ENCODE data around the gene SV2B.
"Not testable (repeated sequence)": the region's sequence is repeated elsewhere in the genome, so short reads cannot be mapped to it uniquely, and the experiment has no call there.

The SV2B gene

DNA sequence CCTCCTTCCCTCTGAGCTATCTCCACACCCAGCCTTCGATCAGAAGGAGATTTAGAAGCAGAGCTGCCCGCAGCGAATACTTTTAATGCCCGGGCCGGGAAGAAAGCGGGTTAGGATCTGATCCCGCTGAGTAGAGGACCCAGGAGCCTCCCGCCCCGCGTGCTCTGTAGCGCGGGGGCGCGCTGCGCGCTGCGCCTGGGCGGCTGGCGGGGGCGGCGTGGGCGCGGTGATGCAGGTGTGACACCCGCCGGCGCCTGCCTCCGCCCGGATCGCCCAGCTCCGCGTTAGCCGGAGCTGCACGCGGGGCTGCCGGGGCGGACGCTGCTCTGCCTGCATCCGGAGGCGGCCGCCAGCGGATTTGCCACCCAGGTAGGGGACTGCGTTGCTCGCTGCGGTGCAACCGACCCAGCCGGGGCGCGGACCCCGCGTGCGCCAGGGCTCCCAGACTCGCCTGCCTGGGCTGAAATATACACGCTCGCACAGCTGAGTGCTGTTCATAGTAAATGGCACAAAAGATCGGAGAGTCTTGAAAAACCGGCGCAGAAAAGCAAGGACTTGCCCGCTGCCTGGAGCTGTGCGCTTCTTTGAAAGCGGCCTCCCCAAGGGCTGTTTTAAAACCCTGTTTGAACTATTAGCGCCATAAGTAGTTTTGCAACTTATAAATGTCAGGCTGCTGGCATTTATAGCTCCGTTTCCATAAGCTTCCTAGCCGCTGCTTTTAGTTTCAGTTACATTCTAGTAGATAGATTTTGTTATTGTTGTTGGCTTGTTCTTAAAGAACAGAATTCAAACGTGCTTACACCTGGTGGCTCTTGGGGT, at the start of gene SV2B:
Gene SV2B, plus strand, starts transcription at position 263 of the 819 bp plus-strand sequence. CDS start 126,007 bp downstream, outside the sequence.
- no peak for DNase-seq

DNA sequence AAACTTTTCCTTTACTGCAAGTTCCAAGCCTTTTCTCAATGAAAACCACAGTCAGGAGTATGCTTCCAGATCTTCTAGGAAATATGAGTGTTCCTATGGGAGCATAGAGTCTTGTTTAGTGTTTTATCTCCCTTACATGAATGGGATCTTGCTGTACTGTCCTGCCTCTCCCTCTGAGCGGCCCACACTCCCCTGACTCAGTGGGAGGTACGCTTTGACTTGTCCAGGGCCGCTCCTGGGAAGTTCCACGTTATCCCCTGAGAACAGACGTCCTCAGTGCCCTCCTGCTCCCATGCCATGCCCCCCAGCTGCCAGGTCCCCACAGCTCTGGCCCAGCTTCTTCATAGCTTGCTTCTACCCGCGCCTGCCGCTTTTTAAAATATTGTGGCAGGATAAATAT, 48.8 kb upstream of the SV2B start:
- DNase-seq, result no peak

GRCh38 chr15:91054816-91055215, 45.2 kb upstream of the SV2B start:
- no peak for DNase-seq

- no peak for DNase-seq
Observed at GRCh38 chr15:91055548-91056331, 44.3 kb upstream of the SV2B start.

DNA sequence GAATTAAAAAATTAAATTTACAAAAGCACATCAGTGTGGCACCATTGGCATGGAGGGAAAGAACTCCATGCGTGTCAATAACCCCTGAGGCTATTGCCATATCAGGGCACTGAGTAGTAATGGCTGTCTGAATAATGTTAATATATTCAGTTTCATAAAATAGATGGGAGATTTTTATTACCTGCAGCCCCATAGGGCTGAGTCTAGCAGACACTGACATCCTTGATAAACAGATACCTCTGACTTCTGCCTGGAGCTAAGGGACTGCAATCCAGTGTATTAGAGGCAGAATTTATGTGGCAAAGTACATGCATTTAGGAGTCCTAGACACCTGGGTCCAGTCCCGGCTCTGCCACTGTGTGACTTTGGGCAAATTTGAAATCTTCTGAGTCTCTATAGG, 38.8 kb upstream of the SV2B start:
- DNase-seq, result no peak

GRCh38 chr15:91061997-91062396, 38.1 kb upstream of the SV2B start:
- no peak for DNase-seq

DNA sequence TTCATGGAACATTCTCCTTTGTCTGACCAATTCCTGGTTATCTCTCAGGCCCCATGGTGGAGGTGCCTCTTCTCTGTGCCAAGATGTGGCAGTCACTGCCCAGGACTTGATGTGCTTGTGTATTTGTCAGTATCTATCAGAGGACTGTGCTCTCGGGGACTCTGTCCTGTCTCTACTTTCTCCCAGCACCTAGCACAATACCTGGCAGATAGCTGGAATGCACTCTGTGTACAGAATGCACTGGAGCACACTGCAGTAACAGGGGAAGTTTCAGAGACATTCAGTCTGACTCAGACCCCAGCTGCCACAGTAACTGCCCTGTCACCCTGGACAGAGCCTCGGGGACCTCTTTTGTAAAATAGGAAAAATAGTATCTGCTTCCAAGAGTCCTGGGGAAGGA, 34.6 kb upstream of the SV2B start:
- DNase-seq, result no peak

DNA sequence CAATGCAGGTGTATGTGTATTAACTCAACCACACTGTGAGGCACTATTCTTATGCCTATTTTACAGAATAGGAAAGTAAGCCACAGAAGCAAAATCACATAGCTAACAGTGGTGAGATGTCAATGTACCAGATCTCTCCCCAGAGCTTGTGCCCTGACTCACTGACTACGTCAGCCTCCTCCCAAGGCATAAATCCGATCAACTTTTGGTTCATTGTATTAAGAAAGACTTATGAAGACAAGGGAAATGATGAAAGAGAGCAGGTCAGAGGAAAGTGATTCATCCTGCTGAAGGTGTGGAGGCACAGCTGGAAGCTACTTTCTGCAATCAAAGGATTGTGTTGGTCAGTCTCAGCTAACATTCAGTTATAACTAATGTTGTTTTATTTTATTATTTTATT, 33.0 kb upstream of the SV2B start:
- no peak for DNase-seq

- no peak for DNase-seq
Observed at GRCh38 chr15:91068436-91068835, 31.6 kb upstream of the SV2B start.

DNA sequence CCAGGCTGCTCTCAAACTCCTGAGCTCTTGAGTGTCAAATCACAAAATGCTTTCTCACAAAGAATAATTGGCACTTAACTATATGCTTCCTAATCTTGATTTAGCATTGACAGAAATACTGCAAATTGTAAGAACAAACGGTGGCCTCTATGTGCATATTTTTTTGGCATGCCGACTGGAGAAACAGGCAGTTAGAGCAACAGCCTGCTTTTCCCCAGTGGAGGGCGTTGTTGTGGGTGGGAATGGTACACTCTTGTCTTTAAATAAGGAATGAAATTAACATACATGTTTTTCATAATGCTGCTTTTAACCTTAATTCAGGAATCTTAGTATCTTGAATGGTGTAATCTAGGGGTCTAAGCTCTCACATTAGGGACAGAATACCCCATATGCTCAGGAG, 31.1 kb upstream of the SV2B start:
- no peak for DNase-seq

- no peak for DNase-seq
Observed at GRCh38 chr15:91070872-91071271, 29.2 kb upstream of the SV2B start.

- DNase-seq, result no peak
Observed at GRCh38 chr15:91072161-91072560, 27.9 kb upstream of the SV2B start.

DNA sequence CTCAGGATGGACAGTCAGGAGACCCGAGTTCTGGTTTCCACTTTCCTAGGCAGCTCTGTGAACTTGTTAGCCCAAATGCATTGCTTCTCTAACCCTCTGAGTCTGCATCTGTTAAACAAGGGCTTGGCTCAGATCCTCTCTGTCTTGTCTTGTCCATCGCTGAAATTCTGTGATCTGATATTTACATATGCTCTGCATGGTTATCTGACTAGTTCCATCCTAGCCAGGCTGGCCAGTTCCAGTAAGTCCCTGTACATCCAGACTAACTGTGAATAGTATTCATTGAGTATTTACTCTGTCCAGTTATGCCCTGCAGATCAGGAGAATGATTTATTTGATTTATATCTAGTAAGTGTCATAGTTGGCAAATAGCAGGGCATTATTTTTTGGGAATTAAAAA, 27.0 kb upstream of the SV2B start:
- no peak for DNase-seq

DNA sequence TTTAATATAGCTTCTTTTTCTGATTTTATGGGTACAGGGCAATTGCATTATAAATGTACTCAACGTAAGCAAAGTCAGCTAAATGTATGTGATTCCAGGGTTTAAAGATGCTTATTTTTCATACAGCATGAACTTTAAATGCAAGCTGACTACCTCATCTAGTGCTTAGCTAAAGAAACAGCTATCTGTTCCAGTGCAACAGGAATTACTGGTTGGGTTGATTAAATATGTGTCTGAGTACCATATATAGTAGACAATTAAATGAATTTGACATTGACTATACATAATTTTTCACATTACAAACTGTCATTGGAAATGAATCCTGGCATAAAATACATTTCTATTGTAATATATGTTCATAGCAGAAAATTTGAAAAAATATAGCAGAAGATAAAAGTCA, 26.3 kb upstream of the SV2B start:
- no peak for DNase-seq

GRCh38 chr15:91075739-91076138, 24.3 kb upstream of the SV2B start:
- no peak for DNase-seq

GRCh38 chr15:91077029-91077428, 23.0 kb upstream of the SV2B start:
- no peak for DNase-seq

DNA sequence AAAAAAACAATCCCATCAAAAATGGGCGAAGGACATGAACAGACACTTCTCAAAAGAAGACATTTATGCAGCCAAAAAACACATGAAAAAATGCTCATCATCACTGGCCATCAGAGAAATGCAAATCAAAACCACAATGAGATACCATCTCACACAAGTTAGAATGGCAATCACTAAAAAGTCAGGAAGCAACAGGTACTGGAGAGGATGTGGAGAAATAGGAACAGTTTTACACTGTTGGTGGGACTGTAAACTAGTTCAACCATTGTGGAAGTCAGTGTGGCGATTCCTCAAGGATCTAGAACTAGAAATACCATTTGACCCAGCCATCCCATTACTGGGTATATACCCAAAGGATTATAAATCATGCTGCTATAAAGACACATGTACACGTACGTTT, 6.2 kb upstream of the SV2B start:
- DNase-seq, result not testable (repeated sequence)

GRCh38 chr15:91098451-91098850, 1.6 kb upstream of the SV2B start:
- DNase-seq, result no peak

- DNase-seq, result no peak
Observed at GRCh38 chr15:91099616-91099994, 452 bp upstream of the SV2B start.

- no peak for DNase-seq
Observed at GRCh38 chr15:91100814-91101607, 954 bp downstream of the SV2B start.

GRCh38 chr15:91101608-91101920, 1.5 kb downstream of the SV2B start:
- no peak for DNase-seq

DNA sequence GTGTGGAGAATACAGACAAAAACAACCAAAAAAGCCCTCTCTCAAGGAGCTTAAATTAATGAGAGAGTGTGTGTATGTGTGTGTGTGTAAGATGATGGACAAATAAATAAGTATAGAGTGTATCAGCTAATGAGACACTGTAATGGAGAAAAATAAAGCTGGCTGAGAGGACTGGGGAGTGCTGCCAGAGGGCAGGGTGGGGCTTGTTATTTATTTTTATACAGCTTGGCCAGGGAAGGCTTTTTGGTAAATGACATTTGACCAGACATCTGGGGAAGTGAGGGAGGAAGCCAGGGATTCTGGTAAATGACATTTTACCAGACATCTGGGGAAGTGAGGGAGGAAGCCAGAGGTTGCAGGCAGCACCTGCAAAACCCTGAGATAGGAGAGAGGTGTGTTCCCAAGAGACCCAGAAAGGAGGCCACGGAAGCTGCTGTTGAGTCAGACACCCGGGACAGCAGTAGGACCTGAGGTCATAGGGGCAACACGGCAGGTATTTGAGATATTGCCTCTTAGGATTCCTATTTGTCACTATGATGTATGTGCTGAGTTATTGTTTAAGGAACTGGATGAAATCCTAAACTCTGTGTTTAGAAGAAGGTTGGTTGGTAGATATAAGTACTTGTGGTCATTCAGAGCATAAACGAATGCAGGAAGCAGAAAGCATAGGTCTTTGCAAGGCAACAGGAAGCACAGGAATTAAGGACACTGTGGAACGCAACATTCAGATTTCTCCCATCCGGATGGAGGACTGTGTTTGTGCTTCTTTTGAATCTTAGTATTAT, 2.7 kb downstream of the SV2B start:
- no peak for DNase-seq

GRCh38 chr15:91104111-91104510, 4.1 kb downstream of the SV2B start:
- DNase-seq, result no peak
